ENCODE results near the gene MDC1. TPM values are rescaled to one million over a fixed set of nuclear protein-coding genes. Genes with fewer than 3 reads are reported as not detected.
"Not testable (repeated sequence)": the region's sequence is repeated elsewhere in the genome, so short reads cannot be mapped to it uniquely, and the experiment has no call there.

Gene MDC1, protein sequence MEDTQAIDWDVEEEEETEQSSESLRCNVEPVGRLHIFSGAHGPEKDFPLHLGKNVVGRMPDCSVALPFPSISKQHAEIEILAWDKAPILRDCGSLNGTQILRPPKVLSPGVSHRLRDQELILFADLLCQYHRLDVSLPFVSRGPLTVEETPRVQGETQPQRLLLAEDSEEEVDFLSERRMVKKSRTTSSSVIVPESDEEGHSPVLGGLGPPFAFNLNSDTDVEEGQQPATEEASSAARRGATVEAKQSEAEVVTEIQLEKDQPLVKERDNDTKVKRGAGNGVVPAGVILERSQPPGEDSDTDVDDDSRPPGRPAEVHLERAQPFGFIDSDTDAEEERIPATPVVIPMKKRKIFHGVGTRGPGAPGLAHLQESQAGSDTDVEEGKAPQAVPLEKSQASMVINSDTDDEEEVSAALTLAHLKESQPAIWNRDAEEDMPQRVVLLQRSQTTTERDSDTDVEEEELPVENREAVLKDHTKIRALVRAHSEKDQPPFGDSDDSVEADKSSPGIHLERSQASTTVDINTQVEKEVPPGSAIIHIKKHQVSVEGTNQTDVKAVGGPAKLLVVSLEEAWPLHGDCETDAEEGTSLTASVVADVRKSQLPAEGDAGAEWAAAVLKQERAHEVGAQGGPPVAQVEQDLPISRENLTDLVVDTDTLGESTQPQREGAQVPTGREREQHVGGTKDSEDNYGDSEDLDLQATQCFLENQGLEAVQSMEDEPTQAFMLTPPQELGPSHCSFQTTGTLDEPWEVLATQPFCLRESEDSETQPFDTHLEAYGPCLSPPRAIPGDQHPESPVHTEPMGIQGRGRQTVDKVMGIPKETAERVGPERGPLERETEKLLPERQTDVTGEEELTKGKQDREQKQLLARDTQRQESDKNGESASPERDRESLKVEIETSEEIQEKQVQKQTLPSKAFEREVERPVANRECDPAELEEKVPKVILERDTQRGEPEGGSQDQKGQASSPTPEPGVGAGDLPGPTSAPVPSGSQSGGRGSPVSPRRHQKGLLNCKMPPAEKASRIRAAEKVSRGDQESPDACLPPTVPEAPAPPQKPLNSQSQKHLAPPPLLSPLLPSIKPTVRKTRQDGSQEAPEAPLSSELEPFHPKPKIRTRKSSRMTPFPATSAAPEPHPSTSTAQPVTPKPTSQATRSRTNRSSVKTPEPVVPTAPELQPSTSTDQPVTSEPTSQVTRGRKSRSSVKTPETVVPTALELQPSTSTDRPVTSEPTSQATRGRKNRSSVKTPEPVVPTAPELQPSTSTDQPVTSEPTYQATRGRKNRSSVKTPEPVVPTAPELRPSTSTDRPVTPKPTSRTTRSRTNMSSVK (N-terminal part only)
- 72.7 and 79.0 TPM in 2 replicates for total RNA-seq

DNA sequence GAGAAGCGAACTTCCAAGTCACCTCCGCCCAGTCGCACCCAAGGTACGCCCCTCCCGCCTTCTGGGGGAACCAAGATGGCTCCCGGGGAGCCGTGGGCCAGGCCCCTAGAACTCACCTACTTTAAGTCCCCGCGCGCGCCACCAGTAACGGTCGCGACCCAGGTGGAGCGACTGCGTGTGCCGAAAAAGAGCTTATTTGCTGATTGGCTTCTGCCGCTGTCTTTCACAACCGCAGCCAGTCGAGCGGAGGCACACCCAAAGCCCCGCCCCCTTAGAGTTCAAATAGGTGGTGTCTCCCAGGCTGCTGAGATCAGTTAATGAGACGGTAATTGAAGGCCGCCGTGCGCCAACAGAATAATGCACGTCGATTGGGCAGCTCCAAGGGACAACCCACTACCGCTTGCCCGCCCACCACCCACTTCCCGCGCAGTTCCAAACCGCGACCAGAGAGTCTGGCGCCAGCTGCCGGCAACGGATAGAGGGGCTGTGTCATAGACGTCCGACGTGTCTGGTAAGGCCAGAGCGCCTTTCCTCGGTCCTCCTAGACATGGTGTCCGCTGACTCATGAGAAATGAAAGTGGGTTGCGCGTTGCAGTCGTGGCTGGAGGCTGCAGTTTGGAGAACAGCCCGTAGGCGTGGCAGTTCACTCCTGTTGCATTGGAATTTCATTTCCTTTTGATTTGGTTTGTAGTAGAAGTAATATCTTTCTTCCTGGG lies at the start of gene MDC1:
Gene MDC1 (minus strand): TSS at position 153 of the 716 bp plus-strand sequence. CDS start 2,106 bp downstream, outside the sequence.
- intact Hi-C loops (cut with micrococcal nuclease), result loop anchor here (1.0 to 5.0 kb wide), 5 partner anchors 30 to 655 kb away; partner anchors contain the start of genes HLA-E, MRPS18B, POLR1H and PPP1R10

DNA sequence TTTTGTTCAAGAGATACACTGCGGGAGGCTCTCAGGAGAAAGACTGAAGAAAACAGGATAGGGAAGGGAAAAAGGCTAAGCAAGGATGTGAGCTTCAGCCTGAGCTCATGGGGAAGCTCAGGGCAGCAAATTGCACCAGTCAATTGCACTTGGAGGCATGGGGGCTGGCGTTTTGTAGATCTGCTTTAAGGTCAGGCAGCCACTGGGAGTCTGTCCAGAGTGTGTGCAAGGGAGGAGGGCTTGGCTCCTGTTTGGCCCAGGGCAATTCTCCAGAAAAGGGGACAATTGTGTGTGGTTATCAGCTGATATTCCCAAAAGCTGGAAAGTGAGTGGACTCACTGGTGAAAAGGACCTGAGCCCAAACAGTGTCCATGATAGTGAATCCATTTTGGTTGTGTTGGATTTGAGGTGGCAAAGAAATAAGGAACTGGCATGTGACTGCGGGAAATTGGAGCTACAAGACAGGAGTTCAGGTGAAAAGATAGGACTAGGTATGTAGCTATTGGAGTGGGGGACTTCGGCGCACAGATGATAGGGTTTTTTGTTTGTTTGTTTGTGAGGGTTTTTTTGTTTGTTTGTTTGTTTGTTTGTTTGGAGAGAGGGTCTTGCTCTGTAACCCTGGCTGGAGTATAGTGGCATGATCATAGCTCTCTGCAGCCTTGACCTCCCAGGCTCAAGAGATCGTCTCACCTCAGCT lies 49.5 kb upstream of the MDC1 start:
- intact Hi-C loops (cut with micrococcal nuclease), result no loop called here

DNA sequence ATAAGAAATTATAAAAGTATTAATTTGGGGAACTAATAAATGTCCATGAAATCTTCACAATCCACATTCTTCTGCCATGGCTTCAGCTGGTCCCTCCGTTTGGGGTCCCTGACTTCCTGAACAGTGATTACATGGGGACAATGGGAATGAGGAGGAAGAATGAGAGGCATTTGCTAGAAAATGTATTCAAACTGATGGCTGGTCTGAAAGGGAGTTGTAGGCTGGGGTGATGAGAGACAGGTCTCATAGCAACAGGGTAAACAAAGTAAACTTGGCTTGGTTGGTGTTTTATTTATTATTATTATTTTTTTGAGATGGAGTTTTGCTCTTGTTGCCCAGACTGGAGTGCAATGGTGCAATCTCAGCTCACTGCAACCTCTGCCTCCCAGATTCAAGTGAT lies 48.4 kb upstream of the MDC1 start:
- intact Hi-C loops (cut with micrococcal nuclease), result not testable (repeated sequence)

DNA sequence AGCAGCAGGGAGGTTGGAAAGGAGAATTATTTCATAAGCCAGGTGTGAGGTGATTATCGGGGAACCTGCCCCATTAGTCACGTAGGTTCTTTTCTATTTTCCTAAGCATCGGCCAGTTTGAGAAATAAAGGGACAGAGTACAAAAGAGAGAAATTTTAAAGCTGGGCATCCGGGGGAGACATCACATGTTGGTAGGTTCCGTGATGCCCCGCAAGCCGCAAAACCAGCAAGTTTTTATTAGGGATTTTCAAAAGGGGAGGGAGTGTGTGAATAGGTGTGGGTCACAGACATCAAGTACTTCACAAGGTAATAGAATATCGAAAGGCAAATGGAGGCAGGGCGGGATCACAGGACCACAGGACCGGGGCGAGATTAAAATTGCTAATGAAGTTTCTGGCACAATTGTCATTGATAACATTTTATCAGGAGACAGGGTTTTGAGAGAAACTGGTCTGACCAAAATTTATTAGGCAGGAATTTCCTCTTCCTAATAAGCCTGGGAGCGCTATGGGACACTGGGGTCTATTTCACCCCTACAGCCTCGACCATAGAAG lies 47.5 kb upstream of the MDC1 start:
- intact Hi-C loops (cut with micrococcal nuclease), result not testable (repeated sequence)

DNA sequence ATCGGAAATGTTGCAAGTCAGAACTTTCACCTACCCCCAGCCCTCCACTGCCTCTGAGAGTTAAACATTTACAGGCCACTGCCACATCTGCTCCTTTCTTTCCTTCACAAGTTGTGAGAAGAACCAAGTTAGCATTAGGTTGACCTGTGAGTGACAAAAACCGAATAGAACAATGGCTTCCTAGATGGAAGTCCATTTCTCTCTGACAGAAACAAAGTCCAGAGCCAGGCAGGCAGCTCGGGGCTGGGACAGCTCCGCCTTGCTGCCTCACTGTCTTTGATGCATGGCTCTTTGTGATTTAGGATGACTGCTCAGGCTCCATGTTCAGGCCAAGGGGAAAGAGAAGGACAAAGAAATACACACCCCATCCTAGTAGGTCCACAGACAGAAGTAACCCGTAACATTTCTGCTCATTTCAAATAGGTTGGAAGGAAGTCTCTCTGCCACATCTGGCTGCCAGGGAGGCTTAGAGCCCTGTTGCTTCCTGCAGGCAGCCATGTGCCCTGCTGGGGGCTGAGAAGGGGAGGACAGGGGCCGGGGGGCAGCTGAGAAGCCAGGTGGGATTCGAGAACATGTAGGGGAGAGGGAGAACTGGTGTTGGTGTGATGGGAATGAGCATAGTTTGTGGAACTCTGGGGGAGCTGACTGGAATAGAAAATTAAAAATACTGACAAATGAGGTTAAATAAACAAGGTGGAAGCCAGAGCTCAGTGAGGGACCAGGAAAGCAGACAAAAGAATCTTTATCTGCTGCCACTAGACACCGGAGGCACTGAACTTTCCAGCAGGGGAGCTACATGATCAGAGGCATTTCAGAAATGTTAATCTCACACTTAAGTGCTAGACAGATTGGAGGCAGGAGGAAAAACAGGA lies 46.8 kb upstream of the MDC1 start:
- intact Hi-C loops (cut with micrococcal nuclease), result no loop called here

DNA sequence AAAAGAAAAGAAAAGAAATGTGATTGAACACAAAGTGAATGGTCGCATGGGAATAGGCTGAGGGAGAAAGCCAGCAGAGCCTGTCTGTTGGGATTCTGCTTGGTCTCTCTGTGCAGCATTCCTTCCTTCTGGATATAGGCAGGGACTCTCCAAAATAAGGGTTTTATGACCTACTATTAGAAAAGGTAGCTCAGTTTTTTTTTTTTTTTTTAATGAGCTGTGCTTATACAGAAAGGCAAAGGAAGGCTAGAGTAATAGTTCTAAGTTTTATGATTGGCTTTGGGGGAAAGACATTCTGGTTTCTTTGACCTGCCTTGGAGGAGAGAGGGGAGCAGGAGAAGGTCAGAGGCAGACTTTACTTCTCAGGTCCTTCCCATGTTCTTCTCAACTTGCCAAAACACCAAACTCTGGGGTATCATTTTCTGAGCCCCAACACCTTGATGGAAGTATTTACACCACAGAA lies 46.1 kb upstream of the MDC1 start:
- intact Hi-C loops (cut with micrococcal nuclease), result no loop called here

DNA sequence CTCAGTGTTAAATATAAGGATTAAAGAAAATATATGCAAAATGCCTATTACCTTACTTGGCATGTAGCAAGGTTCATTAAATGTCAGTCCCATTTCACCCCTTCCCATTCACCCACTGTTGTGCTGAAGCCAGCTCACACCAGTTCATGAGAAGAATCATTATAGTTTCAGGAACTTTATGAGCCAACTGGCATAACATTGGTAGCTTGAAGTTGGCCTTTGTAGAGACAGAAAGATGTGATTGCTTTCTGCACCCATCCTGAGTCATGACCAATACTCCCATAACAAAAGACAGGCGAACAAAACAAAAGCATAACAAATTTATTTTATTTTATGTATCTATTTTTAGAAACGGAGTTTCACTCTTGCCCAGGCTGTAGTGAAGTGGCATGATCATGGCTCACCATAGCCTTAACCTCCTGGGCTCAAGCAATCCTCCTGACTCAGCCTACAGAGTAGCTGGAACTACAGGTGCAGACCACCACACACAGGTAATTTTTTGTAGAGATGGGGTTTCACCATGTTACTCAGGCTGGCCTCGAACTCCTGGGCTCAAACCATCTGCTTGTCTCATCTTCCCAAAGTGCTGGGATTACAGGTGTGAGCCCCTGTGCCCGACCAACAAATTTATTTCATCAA lies 44.8 kb upstream of the MDC1 start:
- intact Hi-C loops (cut with micrococcal nuclease), result no loop called here

DNA sequence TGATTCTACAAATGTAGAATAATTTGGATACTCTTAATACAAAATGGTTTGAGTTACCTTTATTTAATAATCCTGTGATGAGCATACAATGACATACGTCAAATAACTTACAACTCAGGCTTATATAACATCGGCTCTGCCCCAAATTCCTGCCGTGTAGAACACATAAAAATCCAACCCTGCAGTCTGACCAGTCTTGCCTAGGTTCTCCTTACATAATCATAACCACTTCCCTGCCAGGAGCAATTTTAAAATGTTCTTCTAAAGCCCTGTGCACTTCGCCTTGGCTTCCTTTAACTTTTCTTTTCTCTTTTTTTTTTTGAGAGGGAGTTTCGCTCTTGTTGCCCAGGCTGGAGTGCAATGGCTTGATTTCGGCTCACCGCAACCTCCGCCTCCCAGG lies 43.5 kb upstream of the MDC1 start:
- intact Hi-C loops (cut with micrococcal nuclease), result no loop called here

DNA sequence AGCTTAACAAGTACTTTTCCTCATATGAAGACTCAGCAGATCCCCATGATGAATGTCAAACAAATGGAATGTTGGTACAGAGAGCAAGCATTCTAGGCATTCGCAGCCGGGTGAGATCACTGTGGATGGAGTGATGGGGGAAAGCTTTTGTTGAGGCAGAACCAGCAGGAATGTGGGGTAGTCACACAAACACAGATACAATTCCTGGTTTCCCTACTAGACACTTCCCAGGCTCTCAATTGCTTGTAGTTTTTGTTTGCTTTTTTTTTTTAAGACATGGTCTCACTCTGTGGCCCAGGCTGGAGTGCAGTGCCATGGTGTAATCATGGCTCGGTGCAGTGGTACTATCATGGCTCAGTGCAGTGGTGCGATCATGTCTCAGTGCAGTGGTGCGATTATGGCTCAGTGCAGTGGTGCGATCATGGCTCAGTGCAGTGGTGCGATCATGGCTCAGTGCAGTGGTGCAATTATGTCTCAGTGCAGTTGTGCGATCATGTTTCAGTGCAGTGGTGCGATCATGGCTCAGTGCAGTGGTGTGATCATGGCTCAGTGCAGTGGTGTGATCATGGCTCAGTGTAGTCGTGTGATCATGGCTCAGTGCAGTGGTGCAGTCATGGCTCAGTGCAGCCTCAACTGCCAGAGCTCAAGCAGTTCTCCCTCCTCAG lies 42.6 kb upstream of the MDC1 start:
- intact Hi-C loops (cut with micrococcal nuclease), result no loop called here

DNA sequence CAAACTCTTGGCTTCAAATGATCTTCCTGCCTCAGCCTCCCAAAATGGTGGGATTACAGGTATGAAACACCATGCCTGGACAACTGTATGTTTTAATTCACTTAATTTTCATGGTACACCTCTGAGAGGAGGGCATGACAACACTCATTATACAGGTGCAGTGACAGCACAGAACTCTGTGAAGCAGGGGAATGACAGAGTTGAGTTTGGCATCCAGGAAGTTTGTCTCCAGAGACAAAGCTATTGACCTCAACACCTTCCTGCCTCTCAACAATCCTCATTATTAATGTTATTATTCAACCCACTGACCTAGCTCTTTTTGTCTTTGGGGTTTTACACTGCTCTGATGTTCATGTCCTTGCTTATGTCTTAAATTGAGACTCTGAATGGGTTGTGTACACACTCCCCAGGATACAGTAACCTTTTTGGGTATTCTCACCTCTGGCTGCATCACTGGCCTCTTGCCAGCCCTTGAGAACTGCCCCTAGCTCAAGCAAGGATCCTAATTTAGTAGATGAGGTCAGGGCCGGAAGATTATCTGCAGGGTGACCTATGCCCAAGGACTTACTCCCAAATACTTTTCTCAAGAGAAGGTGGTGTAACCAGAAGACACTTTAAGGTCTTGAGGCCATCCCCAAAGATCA lies 40.3 kb upstream of the MDC1 start:
- intact Hi-C loops (cut with micrococcal nuclease), result no loop called here

DNA sequence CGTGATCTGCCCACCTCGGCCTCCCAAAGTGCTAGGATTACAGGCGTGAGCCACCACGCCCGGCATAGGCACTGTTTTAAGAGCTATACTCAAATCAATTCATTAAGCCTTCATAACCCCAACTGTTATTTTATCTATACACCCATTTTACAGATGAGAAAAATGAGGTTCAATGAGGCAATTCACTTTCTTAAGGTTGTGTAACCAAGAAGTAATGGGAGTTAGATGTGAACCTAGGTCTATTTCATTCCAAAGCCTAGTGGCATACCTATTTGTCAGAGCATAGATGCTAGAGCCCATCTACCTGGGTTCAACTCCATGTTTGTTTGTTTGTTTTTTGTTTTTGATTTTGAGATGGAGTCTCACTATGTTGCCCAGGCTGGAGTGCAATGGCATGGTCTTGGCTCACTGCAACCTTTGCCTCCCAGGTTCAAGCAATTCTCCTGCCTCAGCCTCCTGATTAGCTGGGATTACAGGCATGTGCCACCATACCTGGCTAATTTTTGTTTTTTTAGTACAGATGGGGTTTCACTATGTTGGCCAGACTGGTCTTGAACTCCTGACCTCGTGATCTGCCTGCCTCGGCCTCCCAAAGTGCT lies 39.4 kb upstream of the MDC1 start:
- intact Hi-C loops (cut with micrococcal nuclease), result not testable (repeated sequence)

DNA sequence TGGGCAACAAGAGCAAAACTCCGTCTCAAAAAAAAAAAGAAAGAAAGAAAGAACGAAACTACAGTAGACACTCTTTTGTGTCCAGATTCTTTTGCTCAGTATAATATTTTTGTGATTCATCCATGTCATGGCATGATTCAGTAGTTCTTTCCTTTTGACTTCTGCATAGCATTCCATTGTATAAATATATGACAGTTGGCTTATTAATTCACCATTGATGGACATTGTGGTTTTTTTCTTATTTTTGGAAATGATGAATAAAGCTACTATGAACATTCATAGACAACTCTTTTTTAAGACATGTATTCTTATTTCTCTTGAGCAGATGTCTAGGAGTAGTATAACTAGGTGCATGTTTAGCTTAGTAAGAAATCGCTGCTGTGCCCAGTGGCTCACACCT lies 37.5 kb upstream of the MDC1 start:
- intact Hi-C loops (cut with micrococcal nuclease), result no loop called here

DNA sequence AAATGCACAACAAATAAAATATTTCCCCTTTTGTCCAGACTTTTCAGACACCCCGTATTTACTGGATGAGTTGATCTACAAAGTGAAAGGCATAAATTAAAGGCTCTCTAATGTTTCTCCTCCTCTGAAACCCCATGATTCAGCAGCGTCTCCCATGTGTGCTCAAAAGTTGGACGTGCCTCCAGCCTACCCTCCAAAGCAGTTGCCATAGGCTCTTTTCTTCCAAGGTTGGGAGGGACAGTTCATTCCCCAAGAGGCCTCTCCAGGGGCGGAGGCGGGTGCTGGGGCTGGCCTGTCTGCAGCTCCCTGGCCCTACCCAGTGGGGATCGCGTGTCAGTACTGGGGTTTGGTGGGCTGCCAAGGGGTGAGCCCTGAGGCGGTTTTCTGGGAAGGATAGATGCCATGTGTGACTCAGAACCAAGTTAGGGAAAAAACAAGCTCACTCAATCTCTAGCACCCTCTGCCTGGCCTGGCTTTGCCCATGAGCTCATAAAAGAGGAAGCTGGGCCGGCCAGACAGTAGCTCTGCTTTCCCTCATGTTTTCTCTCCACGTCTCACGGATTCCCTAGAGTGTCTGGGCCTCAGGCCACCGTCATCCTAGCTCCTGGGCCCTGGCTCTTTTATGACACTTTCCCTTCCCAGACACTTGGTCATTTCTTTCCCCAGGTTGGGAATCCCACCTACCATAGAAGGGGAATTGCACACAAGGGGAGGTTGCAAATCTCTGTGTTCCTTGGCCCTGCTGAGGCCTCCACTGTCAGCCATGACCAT lies 35.3 kb upstream of the MDC1 start:
- intact Hi-C loops (cut with micrococcal nuclease), result no loop called here

DNA sequence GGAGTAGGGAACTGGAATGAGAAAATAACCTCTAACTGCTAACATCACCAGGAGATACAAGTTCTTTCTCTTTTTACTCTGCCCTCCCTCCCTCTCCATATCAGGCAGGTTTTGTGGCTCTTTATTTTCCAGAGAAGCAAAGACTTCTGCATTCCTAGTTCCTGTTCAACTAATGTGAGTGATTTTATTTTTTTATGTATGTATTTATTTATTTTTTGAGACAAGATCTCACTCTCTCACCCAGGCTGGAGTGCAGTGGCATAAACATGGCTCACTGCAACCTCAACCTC lies 33.2 kb upstream of the MDC1 start:
- intact Hi-C loops (cut with micrococcal nuclease), result no loop called here

DNA sequence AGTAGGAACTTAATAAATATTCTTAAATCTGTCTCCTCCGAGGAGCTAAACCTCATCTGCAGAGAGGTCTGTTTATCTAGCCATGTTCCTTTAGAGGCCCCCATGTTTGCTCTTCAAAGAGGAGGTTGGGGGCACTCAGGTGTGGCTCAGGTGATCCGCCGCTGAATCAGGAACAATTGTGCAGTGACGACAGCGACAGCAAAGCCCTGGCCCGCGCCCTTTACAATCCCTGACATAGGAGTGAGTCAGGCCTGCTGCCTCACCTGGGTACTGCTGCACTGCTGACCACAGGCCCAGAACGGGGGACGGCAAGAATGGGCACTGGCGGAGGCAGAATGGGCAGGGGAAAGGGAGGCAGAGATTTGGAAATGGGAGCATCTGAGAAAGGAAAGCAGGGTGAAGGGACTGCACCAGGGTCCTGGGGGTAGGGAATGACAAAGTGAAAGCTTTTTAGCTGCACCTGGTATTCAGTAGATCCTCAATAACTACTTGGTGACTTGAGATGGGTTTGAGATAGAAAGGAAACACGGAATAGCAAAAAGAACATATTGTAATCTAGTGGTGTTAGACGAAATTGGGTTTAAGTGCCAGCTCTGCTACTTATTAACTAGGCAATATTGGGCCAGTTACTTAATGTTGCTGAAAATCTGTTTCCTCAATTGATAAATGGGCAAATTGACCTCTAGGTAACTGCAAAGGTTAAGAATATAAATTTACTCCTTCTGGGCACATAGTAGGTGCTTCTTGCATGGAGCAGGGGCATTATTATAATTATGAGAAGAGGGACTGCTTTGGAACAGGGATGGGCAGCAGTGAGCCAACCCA lies 32.7 kb upstream of the MDC1 start:
- intact Hi-C loops (cut with micrococcal nuclease), result no loop called here

Data from T-helper 2 cell treated with Interferon-gamma antibody and Interleukin-4, amounts not matched to agents 100 ng/mL and 5 ng/mL, for 36 hours (primary cell).